ENCODE measurements around the gene RPL4. TPM values are rescaled to one million over a fixed set of nuclear protein-coding genes. Genes with fewer than 3 reads are reported as not detected.

Gene RPL4
- total and polyA plus RNA-seq, 10 of the 15 experiments (the other 5 are each of a cell fraction or from before 2014, with no cell fraction given) = 2,004 to 8,888 (median 4,667) TPM

DNA sequence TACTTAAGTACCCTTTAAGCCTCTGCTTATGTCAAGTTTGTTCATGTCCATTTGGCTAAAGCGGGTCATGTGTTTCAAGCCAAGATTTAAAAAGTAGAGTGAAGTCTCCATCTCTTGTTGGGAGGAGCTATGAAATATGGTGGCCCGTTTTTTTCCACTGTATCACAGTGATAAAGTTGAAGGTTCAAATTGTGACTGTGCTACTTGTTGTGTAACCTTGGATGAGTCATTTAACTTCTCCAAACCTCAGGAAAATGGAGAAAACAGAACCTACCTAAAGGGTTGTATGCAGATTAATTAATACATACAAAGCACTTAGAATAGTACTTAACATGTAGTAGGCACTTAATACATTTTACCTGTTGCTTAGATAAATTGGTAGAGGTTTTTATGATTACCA is 50.5 kb downstream of the RPL4 start (continued):
- TF ChIP-seq, protein P1, sequence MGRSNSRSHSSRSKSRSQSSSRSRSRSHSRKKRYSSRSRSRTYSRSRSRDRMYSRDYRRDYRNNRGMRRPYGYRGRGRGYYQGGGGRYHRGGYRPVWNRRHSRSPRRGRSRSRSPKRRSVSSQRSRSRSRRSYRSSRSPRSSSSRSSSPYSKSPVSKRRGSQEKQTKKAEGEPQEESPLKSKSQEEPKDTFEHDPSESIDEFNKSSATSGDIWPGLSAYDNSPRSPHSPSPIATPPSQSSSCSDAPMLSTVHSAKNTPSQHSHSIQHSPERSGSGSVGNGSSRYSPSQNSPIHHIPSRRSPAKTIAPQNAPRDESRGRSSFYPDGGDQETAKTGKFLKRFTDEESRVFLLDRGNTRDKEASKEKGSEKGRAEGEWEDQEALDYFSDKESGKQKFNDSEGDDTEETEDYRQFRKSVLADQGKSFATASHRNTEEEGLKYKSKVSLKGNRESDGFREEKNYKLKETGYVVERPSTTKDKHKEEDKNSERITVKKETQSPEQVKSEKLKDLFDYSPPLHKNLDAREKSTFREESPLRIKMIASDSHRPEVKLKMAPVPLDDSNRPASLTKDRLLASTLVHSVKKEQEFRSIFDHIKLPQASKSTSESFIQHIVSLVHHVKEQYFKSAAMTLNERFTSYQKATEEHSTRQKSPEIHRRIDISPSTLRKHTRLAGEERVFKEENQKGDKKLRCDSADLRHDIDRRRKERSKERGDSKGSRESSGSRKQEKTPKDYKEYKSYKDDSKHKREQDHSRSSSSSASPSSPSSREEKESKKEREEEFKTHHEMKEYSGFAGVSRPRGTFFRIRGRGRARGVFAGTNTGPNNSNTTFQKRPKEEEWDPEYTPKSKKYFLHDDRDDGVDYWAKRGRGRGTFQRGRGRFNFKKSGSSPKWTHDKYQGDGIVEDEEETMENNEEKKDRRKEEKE (IDR thresholded peaks at IDR 0.05) = no peak
- no peak for TF ChIP-seq CREM (IDR thresholded peaks at IDR 0.05; ENCODE audit: low read depth)
- no peak for TF ChIP-seq CREB1 (IDR thresholded peaks at IDR 0.05; ENCODE audit: low read depth)
- no peak for TF ChIP-seq HCFC1 (IDR thresholded peaks at IDR 0.05; ENCODE audit: low read length)
- TF ChIP-seq MTA3 (IDR thresholded peaks at IDR 0.05; ENCODE audit: borderline replicate concordance, low read length) = no peak
- no peak for TF ChIP-seq TCF12 (IDR thresholded peaks at IDR 0.05; ENCODE audit: low read depth, low read length)
- no peak for TF ChIP-seq ZNF207 (IDR thresholded peaks at IDR 0.05; ENCODE audit: borderline replicate concordance)

DNA sequence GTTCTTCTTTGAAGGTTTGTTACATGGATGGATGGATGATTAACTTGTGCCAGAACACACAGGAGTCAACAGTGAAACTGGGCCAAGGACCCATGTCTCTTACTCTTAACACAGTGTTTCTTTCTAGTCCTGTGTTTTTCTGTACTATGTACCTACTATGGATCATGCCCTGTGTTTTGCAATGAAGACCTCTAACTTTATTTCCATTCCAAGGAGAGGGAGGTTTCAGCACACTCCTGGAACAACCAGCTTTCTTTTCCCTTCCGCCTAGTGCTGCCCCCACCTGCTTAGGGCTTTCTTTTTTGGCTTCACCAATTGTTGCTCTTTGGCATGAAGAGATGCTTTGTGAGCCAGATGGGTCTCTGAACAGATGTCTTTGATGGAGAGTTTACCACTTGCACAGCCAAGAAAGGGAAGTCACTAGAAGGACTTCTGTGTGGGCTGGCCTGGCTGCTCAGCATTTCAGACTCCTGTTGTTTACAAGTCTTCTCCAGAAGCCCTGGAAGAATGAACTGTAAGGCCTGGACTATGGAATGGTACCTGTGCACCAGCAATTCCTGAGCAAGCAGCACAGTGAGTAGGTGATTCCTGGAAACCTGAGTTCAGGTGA is 51.6 kb downstream of the RPL4 start:
- intact Hi-C loops (cut with micrococcal nuclease; ENCODE audit: unreplicated experiment) = no loop called here
- CTCF ChIA-PET = interaction anchor here (1.2 to 3.0 kb wide), 3 partner anchors 14 to 45 kb away, joined by 3 to 8 read pairs (median 4); no protein-coding TSS in a partner anchor
- RAD21 ChIA-PET (ENCODE audit: unreplicated experiment) = no interaction called here
- TF ChIP-seq EZH2 (IDR thresholded peaks at IDR 0.05; ENCODE audit: borderline replicate concordance, control insufficient read depth, low read depth, low read length) (no peak), FOXK2 (IDR thresholded peaks at IDR 0.05) (no peak)
- TF ChIP-seq, protein P2, sequence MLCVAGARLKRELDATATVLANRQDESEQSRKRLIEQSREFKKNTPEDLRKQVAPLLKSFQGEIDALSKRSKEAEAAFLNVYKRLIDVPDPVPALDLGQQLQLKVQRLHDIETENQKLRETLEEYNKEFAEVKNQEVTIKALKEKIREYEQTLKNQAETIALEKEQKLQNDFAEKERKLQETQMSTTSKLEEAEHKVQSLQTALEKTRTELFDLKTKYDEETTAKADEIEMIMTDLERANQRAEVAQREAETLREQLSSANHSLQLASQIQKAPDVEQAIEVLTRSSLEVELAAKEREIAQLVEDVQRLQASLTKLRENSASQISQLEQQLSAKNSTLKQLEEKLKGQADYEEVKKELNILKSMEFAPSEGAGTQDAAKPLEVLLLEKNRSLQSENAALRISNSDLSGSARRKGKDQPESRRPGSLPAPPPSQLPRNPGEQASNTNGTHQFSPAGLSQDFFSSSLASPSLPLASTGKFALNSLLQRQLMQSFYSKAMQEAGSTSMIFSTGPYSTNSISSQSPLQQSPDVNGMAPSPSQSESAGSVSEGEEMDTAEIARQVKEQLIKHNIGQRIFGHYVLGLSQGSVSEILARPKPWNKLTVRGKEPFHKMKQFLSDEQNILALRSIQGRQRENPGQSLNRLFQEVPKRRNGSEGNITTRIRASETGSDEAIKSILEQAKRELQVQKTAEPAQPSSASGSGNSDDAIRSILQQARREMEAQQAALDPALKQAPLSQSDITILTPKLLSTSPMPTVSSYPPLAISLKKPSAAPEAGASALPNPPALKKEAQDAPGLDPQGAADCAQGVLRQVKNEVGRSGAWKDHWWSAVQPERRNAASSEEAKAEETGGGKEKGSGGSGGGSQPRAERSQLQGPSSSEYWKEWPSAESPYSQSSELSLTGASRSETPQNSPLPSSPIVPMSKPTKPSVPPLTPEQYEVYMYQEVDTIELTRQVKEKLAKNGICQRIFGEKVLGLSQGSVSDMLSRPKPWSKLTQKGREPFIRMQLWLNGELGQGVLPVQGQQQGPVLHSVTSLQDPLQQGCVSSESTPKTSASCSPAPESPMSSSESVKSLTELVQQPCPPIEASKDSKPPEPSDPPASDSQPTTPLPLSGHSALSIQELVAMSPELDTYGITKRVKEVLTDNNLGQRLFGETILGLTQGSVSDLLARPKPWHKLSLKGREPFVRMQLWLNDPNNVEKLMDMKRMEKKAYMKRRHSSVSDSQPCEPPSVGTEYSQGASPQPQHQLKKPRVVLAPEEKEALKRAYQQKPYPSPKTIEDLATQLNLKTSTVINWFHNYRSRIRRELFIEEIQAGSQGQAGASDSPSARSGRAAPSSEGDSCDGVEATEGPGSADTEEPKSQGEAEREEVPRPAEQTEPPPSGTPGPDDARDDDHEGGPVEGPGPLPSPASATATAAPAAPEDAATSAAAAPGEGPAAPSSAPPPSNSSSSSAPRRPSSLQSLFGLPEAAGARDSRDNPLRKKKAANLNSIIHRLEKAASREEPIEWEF (IDR thresholded peaks at IDR 0.05; ENCODE audit: insufficient replicate concordance, low read depth, low read length) = no peak

More for the DNA sequence above, 51.6 kb downstream of the RPL4 start:
- Histone ChIP-seq H3K4me2 (ENCODE audit: control insufficient read depth, insufficient read depth) (no peak overlapping the region), H3K4me3 (no peak overlapping the region), H3K4me1 (ENCODE audit: control insufficient read depth, insufficient read depth, low read length) (no peaks in the 10 kb centered on the region), H3K9ac (ENCODE audit: control insufficient read depth, insufficient read depth, low read length) (no peak overlapping the region), H3K27me3 (replicated peaks in 1 of 2; ENCODE audit: control insufficient read depth in 2 of 2, insufficient read depth in 2 of 2, low read length in 1 of 2) (no peaks in the 10 kb centered on the region), H4K20me1 (ENCODE audit: control insufficient read depth, insufficient read depth) (no peaks in the 10 kb centered on the region), H3K36me3 (ENCODE audit: control insufficient read depth in 2 of 2, insufficient read depth in 2 of 2, low read length in 1 of 2) (peaks cover 2 to 8% of the 10 kb centered on the region in 2 experiments; a peak in 2 of 4 replicates), H3K27ac (ENCODE audit: control insufficient read depth, insufficient read depth) (no peak overlapping the region), H3K79me2 (ENCODE audit: control insufficient read depth, insufficient read depth, low read length) (no peaks in the 10 kb centered on the region), H2AFZ (ENCODE audit: control insufficient read depth, low read depth, low read length) (no peak overlapping the region), H3K9me3 (replicated peaks; ENCODE audit: control insufficient read depth, insufficient read depth, low read length) (no peaks in the 10 kb centered on the region; the same call in 2 of the 3 replicates)
- no TSS peak for BruUV-seq (replicated peaks)
- no peak for FAIRE-seq
- no peak for ATAC-seq
- ChIA-PET POLR2A (no interaction called here), SMC1A (ENCODE audit: uncharacterized antibody, unreplicated experiment) (interaction anchor here (0.9 to 1.0 kb wide), 2 partner anchors 19 to 67 kb away, joined by 3 read pairs; no protein-coding TSS in a partner anchor)
- in situ Hi-C loops (cut with MboI) = no loop called here
- DNase-seq (ENCODE audit: low read depth, low spot score) = no peak
- WGBS (ENCODE audit: insufficient coverage, insufficient replicate concordance, low lambda C conversion rate, missing lambda C conversion rate) = 91% methylated on average over 1 of the region's 1 CpG

All from GM12878 (cell line).